Gastrocnemius medialis (tissue), 4 donors: ENCODE results near the gene ACTR8. TPM values are rescaled to one million over a fixed set of nuclear protein-coding genes. Genes with fewer than 3 reads are reported as not detected.

Experiments
- ATAC-seq, 2 donors: fragments of 150-250 bp; one replicate each; pipeline ENCODE4 v1.9.1; 2016
- DNase-seq, 2 donors: peaks; one replicate each; pipeline ENCODE4 v3.0.0-alpha.2; 2019
- H3K27ac ChIP-seq, 4 donors: fragments of 200-600 bp; sonication (generic); 1 replicate in 1 of 4; 2 replicates in 3 of 4; pipeline ENCODE4 v1.5.1; 2016 to 2018; ENCODE audit warnings: mild to moderate bottlenecking in 2 of 4, moderate library complexity in 1 of 4
- H3K27me3 ChIP-seq, 3 donors: fragments of 200-600 bp; sonication (generic) in 2 of 3; 1 replicate in 1 of 3; 2 replicates in 2 of 3; pipeline versions ENCODE4 v1.5.1 to v1.6.0; 2016 to 2019; ENCODE audit warnings: mild to moderate bottlenecking in 1 of 3, moderate library complexity in 1 of 3
- H3K36me3 ChIP-seq, 2 donors: fragments of 200-600 bp; sonication (generic) in 1 of 2; one replicate each; pipeline ENCODE4 v1.5.1; 2017 to 2018
- H3K4me1 ChIP-seq, 2 donors: fragments of 200-600 bp; sonication (generic) in 1 of 2; one replicate each; pipeline ENCODE4 v1.5.1; 2016 to 2017; ENCODE audit warnings: mild to moderate bottlenecking in 2 of 2
- H3K4me3 ChIP-seq, 4 donors: fragments of 200-600 bp; sonication (generic) in 3 of 4; 1 replicate in 1 of 4; 2 replicates in 3 of 4; pipeline ENCODE4 v1.5.1; 2016 to 2019; ENCODE audit warnings: mild to moderate bottlenecking in 2 of 4
- H3K9me3 ChIP-seq, 3 donors: fragments of 200-600 bp; sonication (generic) in 2 of 3; 1 replicate in 1 of 3; 2 replicates in 2 of 3; pipeline ENCODE4 v1.5.1; 2016 to 2019
- CTCF ChIP-seq, 5 experiments: fragments of 450-650 bp in 3 of 5; fragments of 200-600 bp in 2 of 5; sonication (generic) in 2 of 5; IDR thresholded peaks in 4 of 5; conservative IDR thresholded peaks in 1 of 5; 1 replicate in 4 of 5; 2 replicates in 1 of 5; pipeline ENCODE4 v1.5.1; 2016 to 2019; ENCODE audit warnings: antibody characterized with exemption in 5 of 5, mild to moderate bottlenecking in 3 of 5, moderate library complexity in 3 of 5
- POLR2A ChIP-seq, 2 donors: fragments of 450-650 bp; IDR thresholded peaks; one replicate each; pipeline ENCODE4 v1.6.1; 2017; ENCODE audit warnings: antibody characterized with exemption in 2 of 2, mild to moderate bottlenecking in 2 of 2, moderate library complexity in 2 of 2
- in situ Hi-C, 4 donors: fragments of 200-750 bp; cut with MboI; loops; one replicate each; pipeline versions ENCODE4 v1.15.0 to v1.8.0; 2017; ENCODE audit warnings: low sequenced_read_pairs in 4 of 4
- intact Hi-C: fragments of 100-400 bp; cut with DNase I; formaldehyde crosslinking; loops from one replicate; pipeline ENCODE4 v1.15.1; 2023; ENCODE audit warnings: low total_unique reads
- total RNA-seq, 4 donors: library from RNA; depleted of rRNA; stranded (reverse); fragments of >200 nt; gene quantifications; one replicate each; pipeline versions ENCODE4 v1.1.0 to v1.2.3, GENCODE V29; 2016

The ACTR8 gene
- total RNA-seq, 4 donors from 2014 or later: 13.6 to 24.9 (median 19.8) TPM

DNA sequence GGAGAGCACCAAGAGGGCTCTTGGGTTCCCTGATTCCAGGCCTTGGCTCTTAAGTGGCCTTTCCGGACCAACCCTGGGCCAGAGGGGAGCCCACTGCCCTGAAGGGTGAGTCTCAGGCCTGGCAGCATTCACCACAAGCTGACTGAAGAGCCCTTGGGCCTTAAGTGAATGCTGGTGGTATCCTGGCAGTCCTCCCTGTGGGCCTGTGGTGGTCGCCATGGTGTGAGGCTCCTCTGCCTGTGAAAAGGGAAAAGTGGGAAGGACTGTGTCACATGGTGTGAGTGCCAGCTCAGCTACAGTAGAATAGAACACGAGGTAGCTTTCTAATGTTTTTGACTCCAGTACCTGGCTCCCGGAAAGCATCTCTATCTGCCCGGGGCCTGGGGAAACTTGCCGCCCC is 51.0 kb downstream of the ACTR8 start:
- no peak for TF ChIP-seq CTCF (IDR thresholded peaks at IDR 0.05 in 4 of 5, conservative IDR thresholded peaks at IDR 0.05 in 1 of 5)
- no peak for TF ChIP-seq POLR2A (IDR thresholded peaks at IDR 0.05)
- H3K36me3 ChIP-seq: no peaks in the 10 kb centered on the region
- H3K27ac ChIP-seq: no peak overlapping the region
- in situ Hi-C loops (no loop called here), intact Hi-C loops (no loop called here)
- no peak for ATAC-seq
- no peaks in the 10 kb centered on the region for H3K4me1 ChIP-seq
- no peaks in the 10 kb centered on the region for H3K27me3 ChIP-seq
- no peaks in the 10 kb centered on the region for H3K9me3 ChIP-seq
- no peak overlapping the region for H3K4me3 ChIP-seq
- no peak for DNase-seq

GRCh38 chr3:53829605-53830004 is 52.3 kb downstream of the ACTR8 start:
- no peaks in the 10 kb centered on the region for H3K4me1 ChIP-seq
- no peaks in the 10 kb centered on the region for H3K9me3 ChIP-seq
- in situ Hi-C loops: no loop called here
- DNase-seq (no peak), ATAC-seq (no peak)
- no peak overlapping the region for H3K27ac ChIP-seq
- intact Hi-C loops: no loop called here
- H3K4me3 ChIP-seq: no peak overlapping the region
- no peak for TF ChIP-seq CTCF (IDR thresholded peaks at IDR 0.05 in 4 of 5, conservative IDR thresholded peaks at IDR 0.05 in 1 of 5)
- TF ChIP-seq POLR2A (IDR thresholded peaks at IDR 0.05): no peak
- no peaks in the 10 kb centered on the region for H3K27me3 ChIP-seq
- H3K36me3 ChIP-seq: no peaks in the 10 kb centered on the region

GRCh38 chr3:53828581-53828980 is 53.4 kb downstream of the ACTR8 start:
- in situ Hi-C loops (no loop called here), intact Hi-C loops (no loop called here)
- Histone ChIP-seq H3K27me3 (no peaks in the 10 kb centered on the region), H3K4me1 (no peaks in the 10 kb centered on the region), H3K36me3 (no peaks in the 10 kb centered on the region), H3K4me3 (no peak overlapping the region), H3K27ac (no peak overlapping the region), H3K9me3 (no peaks in the 10 kb centered on the region)
- no peak for ATAC-seq
- no peak for DNase-seq
- TF ChIP-seq POLR2A (IDR thresholded peaks at IDR 0.05) (no peak), CTCF (IDR thresholded peaks at IDR 0.05 in 4 of 5, conservative IDR thresholded peaks at IDR 0.05 in 1 of 5) (no peak)

DNA sequence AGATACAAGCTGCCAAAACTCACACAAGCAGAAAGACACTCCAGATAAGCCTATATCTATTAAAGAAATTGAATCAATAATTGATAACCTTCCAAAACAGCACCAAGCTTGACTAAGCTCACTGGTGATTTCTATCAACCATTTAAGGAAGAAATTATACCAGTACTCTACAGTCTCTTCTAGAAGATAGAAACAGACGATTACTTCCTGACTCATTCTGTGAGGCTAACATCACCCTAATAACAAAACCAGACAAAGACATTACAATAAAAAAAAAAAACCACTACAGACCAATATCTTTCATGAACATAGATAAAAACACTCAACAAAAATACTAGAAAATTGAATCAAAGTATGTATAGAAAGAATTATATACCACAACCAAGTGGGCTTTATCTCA is 55.9 kb downstream of the ACTR8 start:
- intact Hi-C loops (no loop called here), in situ Hi-C loops (no loop called here)
- Histone ChIP-seq H3K4me1 (peaks cover 4 to 8% of the 10 kb centered on the region in 2 donors), H3K27ac (no peak overlapping the region), H3K27me3 (no peaks in the 10 kb centered on the region), H3K9me3 (no peaks in the 10 kb centered on the region), H3K4me3 (no peak overlapping the region), H3K36me3 (no peaks in the 10 kb centered on the region)
- no peak for DNase-seq
- ATAC-seq: no peak
- TF ChIP-seq CTCF (IDR thresholded peaks at IDR 0.05 in 4 of 5, conservative IDR thresholded peaks at IDR 0.05 in 1 of 5): no peak
- TF ChIP-seq POLR2A (IDR thresholded peaks at IDR 0.05): no peak

DNA sequence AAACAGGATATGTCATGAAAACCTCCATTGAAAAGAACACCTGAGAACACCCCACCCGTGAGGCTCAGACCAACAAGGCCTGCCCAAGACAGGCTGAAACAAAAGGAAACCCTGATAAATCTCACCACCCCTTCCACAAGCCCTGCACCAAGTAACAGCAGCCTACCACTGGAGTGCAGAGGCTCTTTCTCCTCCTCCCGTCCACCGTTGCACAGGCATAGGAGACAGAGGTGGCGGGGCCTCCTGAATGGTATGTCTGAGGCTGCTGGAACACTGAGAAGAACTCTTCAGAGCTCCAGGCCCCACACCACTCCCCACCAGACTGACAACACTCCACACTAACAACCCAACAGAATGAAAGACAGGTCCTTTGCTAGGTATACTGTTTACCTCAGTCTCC is 57.2 kb downstream of the ACTR8 start:
- in situ Hi-C loops: no loop called here
- TF ChIP-seq CTCF (IDR thresholded peaks at IDR 0.05 in 4 of 5, conservative IDR thresholded peaks at IDR 0.05 in 1 of 5): no peak
- no peak for TF ChIP-seq POLR2A (IDR thresholded peaks at IDR 0.05)
- Histone ChIP-seq H3K27me3 (no peaks in the 10 kb centered on the region), H3K4me3 (no peak overlapping the region), H3K27ac (no peak overlapping the region), H3K9me3 (no peaks in the 10 kb centered on the region), H3K4me1 (peaks cover 14 to 19% of the 10 kb centered on the region in 2 donors), H3K36me3 (no peaks in the 10 kb centered on the region)
- no peak for DNase-seq
- no peak for ATAC-seq
- intact Hi-C loops: no loop called here
